K562 (cell line): ENCODE measurements around the gene TFPI. TPM values are rescaled to one million over a fixed set of nuclear protein-coding genes. Genes with fewer than 3 reads are reported as not detected.
"Not testable (repeated sequence)": the region's sequence is repeated elsewhere in the genome, so short reads cannot be mapped to it uniquely, and the experiment has no call there.

Source experiments
- ATAC-seq: fragments of 200-7000 bp; cut with Tn5 transposase; 3 replicates; pipeline ENCODE4 v1.9.1; 2020; ENCODE audit warnings: moderate library complexity
- BruUV-seq: library from RNA; stranded (reverse); fragments of 400-500 nt; replicated peaks from 2 replicates; lab custom pipeline; 2021; lab: Mats Ljungman, UMichigan
- CTCF ChIA-PET: fragments of 300-600 bp; formaldehyde crosslinking; extraction: SDS; loops from one replicate; lab custom pipeline; 2021; ENCODE audit warnings: low intra/inter-chr PET ratio; lab: Yijun Ruan, JAX
- POLR2A ChIA-PET: fragments of 300-600, 350-650 bp; sonication (Branson Sonifier 250); formaldehyde crosslinking; extraction: SDS; loops from one replicate; lab custom pipeline; 2021; ENCODE audit warnings: antibody characterized with exemption, inconsistent platforms; lab: Yijun Ruan, JAX
- DNase-seq, 4 experiments: peaks; one replicate each; pipeline versions ENCODE4 v3.0.0 to v3.0.0-alpha.2; 2011 to 2018; ENCODE audit warnings: low spot score in 3 of 4, mixed read lengths in 3 of 4; ENCODE audit errors: extremely low read depth in 1 of 4
- FAIRE-seq: peaks from 2 replicates; lab custom pipeline; 2011; peaks lifted over from hg19 to GRCh38; lab: Jason Lieb, UNC
- H2AFZ ChIP-seq: 2 replicates; pipeline ENCODE4 v1.6.0; 2011; ENCODE audit warnings: low read depth, low read length, control low read depth, inconsistent platforms
- H3K27ac ChIP-seq: fragments of 200-600 bp; 3 replicates; pipeline ENCODE4 v1.8.0; 2011; ENCODE audit warnings: low read depth, mild to moderate bottlenecking, control low read depth, inconsistent platforms, low read length, moderate library complexity, mixed read lengths; ENCODE audit errors: extremely low read depth
- H3K27me3 ChIP-seq, 2 experiments: fragments of 300-600 bp in 1 of 2; 2 replicates in 1 of 2; 3 replicates in 1 of 2; pipeline versions ENCODE4 v1.6.0 to v1.8.0; 2011; ENCODE audit warnings: inconsistent platforms in 2 of 2, low read length in 2 of 2, mild to moderate bottlenecking in 1 of 2, mixed read lengths in 1 of 2, moderate library complexity in 1 of 2; ENCODE audit not compliant: control insufficient read depth in 2 of 2, insufficient read depth in 2 of 2
- H3K36me3 ChIP-seq: fragments of 300-600 bp; 3 replicates; pipeline ENCODE4 v1.8.0; 2011; ENCODE audit warnings: mild to moderate bottlenecking, low read length, inconsistent platforms; ENCODE audit not compliant: control insufficient read depth, insufficient read depth
- H3K4me1 ChIP-seq, 2 experiments: fragments of 200-600 bp in 1 of 2; replicated peaks in 1 of 2; 2 replicates in 1 of 2; 3 replicates in 1 of 2; pipeline versions ENCODE4 v1.5.1 to v1.8.0; 2011; ENCODE audit warnings: inconsistent platforms in 2 of 2, low read length in 2 of 2, mild to moderate bottlenecking in 1 of 2, mixed read lengths in 1 of 2, moderate library complexity in 1 of 2; ENCODE audit not compliant: control insufficient read depth in 2 of 2, insufficient read depth in 2 of 2
- H3K4me2 ChIP-seq: 2 replicates; pipeline ENCODE4 v1.6.1; 2011; ENCODE audit warnings: low read length, control low read depth, inconsistent platforms, mixed read lengths; ENCODE audit not compliant: insufficient read depth
- H3K4me3 ChIP-seq: fragments of 200-600 bp; sonication (generic), shearing (Covaris generic); 2 replicates; pipeline ENCODE4 v1.5.1; 2016; ENCODE audit warnings: control low read depth, inconsistent platforms
- H3K79me2 ChIP-seq: fragments of 200-600 bp; 3 replicates; pipeline ENCODE4 v1.8.0; 2011; ENCODE audit warnings: low read length, inconsistent platforms; ENCODE audit not compliant: control insufficient read depth, insufficient read depth
- H3K9ac ChIP-seq, 2 experiments: 2 replicates each; pipeline versions ENCODE4 v1.6.0 to v1.6.1; 2011; ENCODE audit warnings: low read depth in 2 of 2, low read length in 2 of 2, control low read depth in 1 of 2, inconsistent platforms in 1 of 2, mild to moderate bottlenecking in 1 of 2, mixed read lengths in 1 of 2; ENCODE audit not compliant: insufficient read depth in 1 of 2
- H3K9me1 ChIP-seq: one replicate; pipeline ENCODE4 v1.6.0; 2011; ENCODE audit warnings: inconsistent platforms, mild to moderate bottlenecking, low read length, moderate library complexity; ENCODE audit not compliant: control insufficient read depth, insufficient read depth
- H3K9me3 ChIP-seq: replicated peaks from 2 replicates; pipeline ENCODE4 v1.5.1; 2011; ENCODE audit warnings: low read depth, low read length, inconsistent platforms; ENCODE audit not compliant: control insufficient read depth, insufficient read depth
- H4K20me1 ChIP-seq: replicated peaks from 2 replicates; pipeline ENCODE4 v1.6.1; 2011; ENCODE audit warnings: low read length, inconsistent platforms, mixed read lengths; ENCODE audit not compliant: control insufficient read depth, insufficient read depth
- CC2D1A ChIP-seq: fragments of 450-650 bp; IDR thresholded peaks from 2 replicates; pipeline ENCODE4 v1.6.1; 2017; ENCODE audit warnings: mild to moderate bottlenecking
- KDM5B ChIP-seq: fragments of 200-600 bp; sonication (generic); IDR thresholded peaks from 2 replicates; pipeline ENCODE4 v1.6.1; 2012; ENCODE audit warnings: low read depth, mild to moderate bottlenecking, moderate library complexity, low read length, control low read depth, inconsistent platforms; ENCODE audit not compliant: insufficient replicate concordance
- PRMT5 ChIP-seq: sonication (generic); formaldehyde crosslinking; IDR thresholded peaks from 2 replicates; pipeline ENCODE4 v1.5.0; 2020; ENCODE audit warnings: missing genetic modification reagents
- ZNF354B ChIP-seq: fragments of 250-450 bp; sonication (Bioruptor Pico); IDR thresholded peaks from 2 replicates; pipeline ENCODE4 v1.4.0; 2020
- WGBS: fragments of 100-300 bp; shearing (Covaris generic); methylation state at CpG from one replicate; pipeline ENCODE4 v1.1.6; 2016; ENCODE audit warnings: low coverage, mixed read lengths; ENCODE audit not compliant: insufficient coverage; ENCODE audit errors: missing lambda C conversion rate; 5-methylcytosine and 5-hydroxymethylcytosine counted together
- in situ Hi-C: fragments of 300-500 bp; cut with MboI; formaldehyde crosslinking; loops from 4 replicates; pipeline ENCODE4 v1.15.0; 2018; ENCODE audit warnings: inconsistent platforms, mixed read lengths
- intact Hi-C: fragments of 100-400 bp; cut with micrococcal nuclease; formaldehyde crosslinking; loops from 2 replicates; pipeline ENCODE4 v1.14.2; 2022
- polyA plus RNA-seq, 8 experiments: library from polyadenylated mRNA; depleted of rRNA in 4 of 8; stranded (reverse) in 5 of 8; unstranded in 3 of 8; fragments of >200 nt; fragmentation: Nextera tagmentation in 2 of 8; fragmentation: Illumina TruSeq in 1 of 8; extraction: Ambion mirVana in 2 of 8; extraction: Trizol in 1 of 8; gene quantifications; 2 replicates each; pipeline versions ENCODE4 v1.2.1 to v1.2.3, GENCODE V29; 2011 to 2014; ENCODE audit warnings: inconsistent platforms in 1 of 8, missing spikeins in 1 of 8
- total RNA-seq, 7 experiments: library from RNA; depleted of rRNA in 6 of 7; stranded (reverse); fragments of >200 nt in 6 of 7; fragmentation: Illumina TruSeq in 2 of 7; extraction: Trizol in 2 of 7; gene quantifications; 2 replicates each; pipeline versions ENCODE4 v1.2.1 to v1.2.3, GENCODE V29; 2011 to 2021; ENCODE audit warnings: low replicate concordance in 1 of 7
- TF ChIP-seq, protein P1 (sequence below): sonication (generic); formaldehyde crosslinking; IDR thresholded peaks from 2 replicates; pipeline ENCODE4 v1.8.1; 2023; ENCODE audit warnings: mild to moderate bottlenecking, missing genetic modification reagents
- TF ChIP-seq, protein P2 (sequence below), 2 experiments: fragments of 450-650 bp in 1 of 2; sonication (generic) in 1 of 2; formaldehyde crosslinking; conservative IDR thresholded peaks; 2 replicates each; pipeline versions ENCODE4 v1.4.0 to v1.8.1; 2020 to 2022; ENCODE audit warnings: mild to moderate bottlenecking in 1 of 2, missing genetic modification reagents in 1 of 2
- TF ChIP-seq, protein P3 (sequence below): fragments of 250-450 bp; sonication (Bioruptor Pico); IDR thresholded peaks from 2 replicates; pipeline ENCODE4 v1.9.0; 2021; ENCODE audit warnings: mild to moderate bottlenecking
- TF ChIP-seq, protein P4 (sequence below): sonication (generic); formaldehyde crosslinking; IDR thresholded peaks from 2 replicates; pipeline ENCODE4 v1.8.0; 2023; ENCODE audit warnings: mild to moderate bottlenecking, missing genetic modification reagents

Gene TFPI
- total and polyA plus RNA-seq, 9 of the 15 experiments (the other 6 are each of a cell fraction or from before 2014, with no cell fraction given) = 53.5 to 219 (median 100) TPM

DNA sequence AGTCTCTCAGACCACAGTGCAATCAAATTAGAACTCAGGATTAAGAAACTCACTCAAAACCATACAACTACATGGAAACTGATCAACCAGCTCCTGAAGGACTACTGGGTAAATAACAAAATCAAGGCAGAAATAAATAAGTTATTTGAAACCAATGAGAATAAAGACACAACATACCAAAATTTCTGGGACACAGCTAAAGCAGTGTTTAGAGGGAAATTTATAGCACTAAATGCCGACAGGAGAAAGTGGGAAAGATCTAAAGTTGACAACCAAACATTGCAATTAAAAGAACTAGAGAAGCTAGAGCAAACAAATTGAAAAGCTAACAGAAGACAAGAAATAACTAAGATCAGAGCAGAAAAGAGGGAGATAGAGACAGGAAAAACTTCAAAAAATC is 18.9 kb downstream of the TFPI start:
- H3K27ac ChIP-seq, H3K4me3 ChIP-seq, H2AFZ ChIP-seq, H3K4me1 ChIP-seq, H3K27me3 ChIP-seq, CTCF ChIA-PET, H3K9me1 ChIP-seq, H4K20me1 ChIP-seq, intact Hi-C loops, ATAC-seq, H3K4me2 ChIP-seq, in situ Hi-C loops, FAIRE-seq, H3K9me3 ChIP-seq, DNase-seq, BruUV-seq, H3K9ac ChIP-seq: not testable (repeated sequence)
- peaks cover 11% of the 10 kb centered on the region; the same call in 1 of the 3 replicates for H3K36me3 ChIP-seq
- H3K79me2 ChIP-seq = peaks cover 71% of the 10 kb centered on the region
- POLR2A ChIA-PET = interaction anchor here (1.3 to 2.0 kb wide), 4 partner anchors 8 to 12 kb away, joined by 3 to 6 read pairs (median 5); no protein-coding TSS in a partner anchor
- 82% methylated on average over 1 of the region's 1 CpG for WGBS

DNA sequence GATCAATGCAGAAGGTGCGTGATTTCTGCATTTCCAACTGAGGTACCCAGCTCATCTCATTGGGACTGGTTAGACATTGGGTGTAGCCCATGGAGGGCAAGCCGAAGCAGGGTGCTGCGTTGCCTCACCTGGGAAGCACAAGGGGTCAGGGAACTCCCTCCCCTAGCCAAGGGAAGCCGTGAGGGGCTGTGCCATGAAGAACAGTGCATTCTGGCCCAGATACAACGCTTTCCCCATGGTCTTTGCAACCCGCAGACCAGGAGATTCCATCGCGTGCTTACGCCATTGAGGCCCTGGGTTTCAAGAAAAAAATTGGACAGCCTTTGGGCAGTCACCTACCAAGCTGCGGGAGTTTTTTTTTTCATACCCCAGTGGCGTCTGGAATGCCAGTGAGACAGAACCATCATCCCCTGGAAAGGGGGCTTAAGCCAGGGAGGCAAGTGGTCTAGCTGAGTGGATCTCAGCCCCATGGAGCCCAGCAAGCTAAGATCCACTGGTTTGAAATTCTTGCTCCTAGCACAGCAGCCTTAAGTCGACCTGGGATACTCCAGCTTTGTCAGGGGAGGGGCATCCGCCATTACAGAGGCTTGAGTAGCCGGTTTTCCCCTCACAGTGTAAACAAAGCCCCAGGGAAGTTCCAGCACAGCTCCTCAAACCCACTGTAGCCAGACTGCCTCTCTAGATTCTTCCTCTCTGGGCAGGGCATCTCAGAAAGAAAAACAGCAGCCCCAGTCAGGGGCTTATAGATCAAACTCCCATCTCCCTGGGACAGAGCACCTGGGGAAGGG is 21.7 kb downstream of the TFPI start:
- Histone ChIP-seq H3K27me3 (no peaks in the 10 kb centered on the region), H2AFZ (no peak overlapping the region), H3K4me1 (no peaks in the 10 kb centered on the region), H3K36me3 (peaks cover 14% of the 10 kb centered on the region; the same call in 2 of the 3 replicates), H3K4me3 (no peak overlapping the region), H3K4me2 (no peak overlapping the region), H3K79me2 (peaks cover 51% of the 10 kb centered on the region), H3K9me3 (no peaks in the 10 kb centered on the region), H3K9ac (no peak overlapping the region; a peak in 1 of 4 replicates), H3K27ac (no peak overlapping the region), H4K20me1 (no peaks in the 10 kb centered on the region), H3K9me1 (no peaks in the 10 kb centered on the region)
- in situ Hi-C loops (no loop called here), intact Hi-C loops (no loop called here)
- WGBS = 92% methylated on average over 14 of the region's 14 CpGs
- ATAC-seq = peak; percentile 35
- ChIA-PET CTCF (no interaction called here), POLR2A (interaction anchor here (1.3 kb wide), 1 partner anchor 11 kb away, joined by 3 read pairs; no protein-coding TSS in a partner anchor)
- no peak for FAIRE-seq
- no peak for DNase-seq
- BruUV-seq = no TSS peak
- TF ChIP-seq, protein P1, sequence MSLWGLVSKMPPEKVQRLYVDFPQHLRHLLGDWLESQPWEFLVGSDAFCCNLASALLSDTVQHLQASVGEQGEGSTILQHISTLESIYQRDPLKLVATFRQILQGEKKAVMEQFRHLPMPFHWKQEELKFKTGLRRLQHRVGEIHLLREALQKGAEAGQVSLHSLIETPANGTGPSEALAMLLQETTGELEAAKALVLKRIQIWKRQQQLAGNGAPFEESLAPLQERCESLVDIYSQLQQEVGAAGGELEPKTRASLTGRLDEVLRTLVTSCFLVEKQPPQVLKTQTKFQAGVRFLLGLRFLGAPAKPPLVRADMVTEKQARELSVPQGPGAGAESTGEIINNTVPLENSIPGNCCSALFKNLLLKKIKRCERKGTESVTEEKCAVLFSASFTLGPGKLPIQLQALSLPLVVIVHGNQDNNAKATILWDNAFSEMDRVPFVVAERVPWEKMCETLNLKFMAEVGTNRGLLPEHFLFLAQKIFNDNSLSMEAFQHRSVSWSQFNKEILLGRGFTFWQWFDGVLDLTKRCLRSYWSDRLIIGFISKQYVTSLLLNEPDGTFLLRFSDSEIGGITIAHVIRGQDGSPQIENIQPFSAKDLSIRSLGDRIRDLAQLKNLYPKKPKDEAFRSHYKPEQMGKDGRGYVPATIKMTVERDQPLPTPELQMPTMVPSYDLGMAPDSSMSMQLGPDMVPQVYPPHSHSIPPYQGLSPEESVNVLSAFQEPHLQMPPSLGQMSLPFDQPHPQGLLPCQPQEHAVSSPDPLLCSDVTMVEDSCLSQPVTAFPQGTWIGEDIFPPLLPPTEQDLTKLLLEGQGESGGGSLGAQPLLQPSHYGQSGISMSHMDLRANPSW = no peak
- no peak for TF ChIP-seq CC2D1A
- TF ChIP-seq KDM5B = no peak
- TF ChIP-seq, protein P2, sequence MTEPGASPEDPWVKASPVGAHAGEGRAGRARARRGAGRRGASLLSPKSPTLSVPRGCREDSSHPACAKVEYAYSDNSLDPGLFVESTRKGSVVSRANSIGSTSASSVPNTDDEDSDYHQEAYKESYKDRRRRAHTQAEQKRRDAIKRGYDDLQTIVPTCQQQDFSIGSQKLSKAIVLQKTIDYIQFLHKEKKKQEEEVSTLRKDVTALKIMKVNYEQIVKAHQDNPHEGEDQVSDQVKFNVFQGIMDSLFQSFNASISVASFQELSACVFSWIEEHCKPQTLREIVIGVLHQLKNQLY (CRISPR knock-in tag; conservative IDR thresholded peaks at IDR 0.05) = no peak
- TF ChIP-seq, protein P3, sequence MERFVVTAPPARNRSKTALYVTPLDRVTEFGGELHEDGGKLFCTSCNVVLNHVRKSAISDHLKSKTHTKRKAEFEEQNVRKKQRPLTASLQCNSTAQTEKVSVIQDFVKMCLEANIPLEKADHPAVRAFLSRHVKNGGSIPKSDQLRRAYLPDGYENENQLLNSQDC (CRISPR knock-in tag) = no peak
- TF ChIP-seq, protein P4, sequence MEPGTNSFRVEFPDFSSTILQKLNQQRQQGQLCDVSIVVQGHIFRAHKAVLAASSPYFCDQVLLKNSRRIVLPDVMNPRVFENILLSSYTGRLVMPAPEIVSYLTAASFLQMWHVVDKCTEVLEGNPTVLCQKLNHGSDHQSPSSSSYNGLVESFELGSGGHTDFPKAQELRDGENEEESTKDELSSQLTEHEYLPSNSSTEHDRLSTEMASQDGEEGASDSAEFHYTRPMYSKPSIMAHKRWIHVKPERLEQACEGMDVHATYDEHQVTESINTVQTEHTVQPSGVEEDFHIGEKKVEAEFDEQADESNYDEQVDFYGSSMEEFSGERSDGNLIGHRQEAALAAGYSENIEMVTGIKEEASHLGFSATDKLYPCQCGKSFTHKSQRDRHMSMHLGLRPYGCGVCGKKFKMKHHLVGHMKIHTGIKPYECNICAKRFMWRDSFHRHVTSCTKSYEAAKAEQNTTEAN (CRISPR knock-in tag) = no peak
- TF ChIP-seq PRMT5 = no peak
- no peak for TF ChIP-seq ZNF354B (CRISPR knock-in tag)
